NCI-H526 (cell line): ENCODE results near the gene DLG2.
A peak's percentile ranks its signal among the peaks of the same experiment; 100 is the strongest.
"Not testable (repeated sequence)": the region's sequence is repeated elsewhere in the genome, so short reads cannot be mapped to it uniquely, and the experiment has no call there.

Experiments used
- DNase-seq, 2 experiments: peaks; one replicate each; lab custom pipeline; 2025; lab: John Stamatoyannopoulos, UW

DLG2 gene

GRCh38 chr11:84901991-84902390, 725.2 kb downstream of the DLG2 start:
- DNase-seq, result no peak

- peak; percentile 8 to 29 for DNase-seq
Observed at GRCh38 chr11:84899740-84900139, 727.4 kb downstream of the DLG2 start.

GRCh38 chr11:84899134-84899533, 728.0 kb downstream of the DLG2 start:
- no peak for DNase-seq

- DNase-seq, result no peak
Observed at GRCh38 chr11:84894666-84895065, 732.5 kb downstream of the DLG2 start.

- no peak for DNase-seq
Observed at GRCh38 chr11:84890676-84891075, 736.5 kb downstream of the DLG2 start.

- DNase-seq, result no peak
Observed at GRCh38 chr11:84889556-84889955, 737.6 kb downstream of the DLG2 start.

GRCh38 chr11:84887055-84887629, 740.0 kb downstream of the DLG2 start:
- no peak for DNase-seq

GRCh38 chr11:84886344-84886743, 740.8 kb downstream of the DLG2 start:
- no peak for DNase-seq

- DNase-seq, result no peak
Observed at GRCh38 chr11:84884836-84885235, 742.3 kb downstream of the DLG2 start.

GRCh38 chr11:84882056-84882455, 745.1 kb downstream of the DLG2 start:
- DNase-seq, result no peak

- DNase-seq, result no peak
Observed at GRCh38 chr11:84871116-84871515, 756.0 kb downstream of the DLG2 start.

GRCh38 chr11:84870486-84870885, 756.7 kb downstream of the DLG2 start:
- peak; percentile 19 to 50 for DNase-seq

- no peak for DNase-seq
Observed at GRCh38 chr11:84866922-84867321, 760.2 kb downstream of the DLG2 start.

- no peak for DNase-seq
Observed at GRCh38 chr11:84865791-84866535, 761.2 kb downstream of the DLG2 start.

- DNase-seq, result no peak
Observed at GRCh38 chr11:84865257-84865656, 761.9 kb downstream of the DLG2 start.

- no peak for DNase-seq
Observed at GRCh38 chr11:84857746-84858145, 769.4 kb downstream of the DLG2 start.

GRCh38 chr11:84855508-84856245, 771.5 kb downstream of the DLG2 start:
- DNase-seq, result no peak

- no peak for DNase-seq
Observed at GRCh38 chr11:84854498-84854880, 772.7 kb downstream of the DLG2 start.

- DNase-seq, result no peak
Observed at GRCh38 chr11:84853841-84854497, 773.2 kb downstream of the DLG2 start.

GRCh38 chr11:84847842-84848241, 779.3 kb downstream of the DLG2 start:
- no peak for DNase-seq

- not testable (repeated sequence) for DNase-seq
Observed at GRCh38 chr11:84840201-84840600, 786.9 kb downstream of the DLG2 start.

- no peak for DNase-seq
Observed at GRCh38 chr11:84837402-84838069, 789.6 kb downstream of the DLG2 start.
